Omental fat pad (tissue), 4 donors: ENCODE data around the gene SLCO1B3. TPM values are rescaled to one million over a fixed set of nuclear protein-coding genes. Genes with fewer than 3 reads are reported as not detected.
"Not testable (repeated sequence)": the region's sequence is repeated elsewhere in the genome, so short reads cannot be mapped to it uniquely, and the experiment has no call there.

Experiments
- ATAC-seq: fragments of 150-250 bp; one replicate; pipeline ENCODE4 v1.9.1; 2016; ENCODE audit warnings: mild to moderate bottlenecking, moderate library complexity; ENCODE audit not compliant: low FRiP score
- DNase-seq: peaks from one replicate; pipeline ENCODE4 v3.0.0-alpha.2; 2019; ENCODE audit warnings: low spot score
- total RNA-seq, 4 donors: library from RNA; depleted of rRNA; stranded (reverse); fragments of >200 nt; gene quantifications; one replicate each; pipeline ENCODE4 v1.1.0, GENCODE V29; 2016
- TF ChIP-seq, protein P1 (sequence below), 3 donors: fragments of 450-650 bp; IDR thresholded peaks; one replicate each; pipeline ENCODE4 v1.5.1; 2016 to 2017; ENCODE audit warnings: antibody characterized with exemption in 3 of 3, mild to moderate bottlenecking in 3 of 3, moderate library complexity in 2 of 3

Gene SLCO1B3
- total RNA-seq: under 1 TPM in 1 of 4 donors, not detected in 3; 0.47 TPM

DNA sequence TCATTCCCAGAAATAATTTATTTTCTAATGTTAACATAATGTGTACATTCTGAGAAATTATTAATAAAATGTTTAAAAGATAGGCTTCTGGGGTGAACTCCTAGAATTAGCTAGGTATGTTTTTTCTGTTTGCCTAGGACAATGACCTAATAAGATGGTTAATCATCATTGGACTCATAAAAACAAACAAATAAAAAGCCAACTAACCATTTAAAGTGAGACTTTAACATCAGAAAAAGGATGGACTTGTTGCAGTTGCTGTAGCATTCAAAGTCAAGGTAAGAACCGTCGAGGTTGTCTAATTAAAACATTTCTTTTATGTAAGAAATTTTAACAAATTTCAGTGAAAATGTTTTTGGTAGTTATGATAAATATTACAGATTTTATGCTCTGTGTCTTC, at the start of gene SLCO1B3:
SLCO1B3 (plus strand) TSS at position 219 of the 400 bp plus-strand sequence. CDS start 5,034 bp downstream, outside the sequence.
- no peak for DNase-seq
- ATAC-seq: no peak
- TF ChIP-seq, protein P1, sequence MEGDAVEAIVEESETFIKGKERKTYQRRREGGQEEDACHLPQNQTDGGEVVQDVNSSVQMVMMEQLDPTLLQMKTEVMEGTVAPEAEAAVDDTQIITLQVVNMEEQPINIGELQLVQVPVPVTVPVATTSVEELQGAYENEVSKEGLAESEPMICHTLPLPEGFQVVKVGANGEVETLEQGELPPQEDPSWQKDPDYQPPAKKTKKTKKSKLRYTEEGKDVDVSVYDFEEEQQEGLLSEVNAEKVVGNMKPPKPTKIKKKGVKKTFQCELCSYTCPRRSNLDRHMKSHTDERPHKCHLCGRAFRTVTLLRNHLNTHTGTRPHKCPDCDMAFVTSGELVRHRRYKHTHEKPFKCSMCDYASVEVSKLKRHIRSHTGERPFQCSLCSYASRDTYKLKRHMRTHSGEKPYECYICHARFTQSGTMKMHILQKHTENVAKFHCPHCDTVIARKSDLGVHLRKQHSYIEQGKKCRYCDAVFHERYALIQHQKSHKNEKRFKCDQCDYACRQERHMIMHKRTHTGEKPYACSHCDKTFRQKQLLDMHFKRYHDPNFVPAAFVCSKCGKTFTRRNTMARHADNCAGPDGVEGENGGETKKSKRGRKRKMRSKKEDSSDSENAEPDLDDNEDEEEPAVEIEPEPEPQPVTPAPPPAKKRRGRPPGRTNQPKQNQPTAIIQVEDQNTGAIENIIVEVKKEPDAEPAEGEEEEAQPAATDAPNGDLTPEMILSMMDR (IDR thresholded peaks at IDR 0.05): no peak

DNA sequence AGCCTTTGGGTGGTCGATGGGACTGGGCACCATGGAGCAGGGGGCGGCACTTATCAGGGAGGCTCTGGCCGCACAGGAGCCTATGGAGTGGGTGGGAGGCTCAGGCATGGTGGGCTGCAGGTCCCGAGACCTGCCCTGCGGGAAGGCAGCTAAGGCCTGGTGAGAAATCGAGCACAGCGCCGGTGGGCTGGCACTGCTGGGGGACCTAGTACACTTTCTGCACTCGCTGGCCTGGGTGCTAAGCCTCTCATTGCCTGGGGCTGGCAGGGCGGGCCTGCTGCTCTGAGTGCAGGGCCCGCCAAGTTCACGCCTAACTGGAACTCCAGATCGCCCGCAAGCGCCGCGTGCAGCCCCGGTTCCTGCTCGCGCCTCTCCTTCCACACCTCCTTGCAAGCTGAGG, 33.1 kb upstream of the SLCO1B3 start:
- TF ChIP-seq, protein P1 (IDR thresholded peaks at IDR 0.05): no peak
- ATAC-seq (no peak), DNase-seq (no peak)

GRCh38 chr12:20778969-20779368, 31.5 kb upstream of the SLCO1B3 start:
- TF ChIP-seq, protein P1 (IDR thresholded peaks at IDR 0.05): no peak
- ATAC-seq (no peak), DNase-seq (no peak)

- ATAC-seq, DNase-seq: not testable (repeated sequence)
Measured at GRCh38 chr12:20779971-20780370, 30.5 kb upstream of the SLCO1B3 start.

GRCh38 chr12:20783796-20784357, 26.6 kb upstream of the SLCO1B3 start:
- DNase-seq, ATAC-seq: not testable (repeated sequence)

DNA sequence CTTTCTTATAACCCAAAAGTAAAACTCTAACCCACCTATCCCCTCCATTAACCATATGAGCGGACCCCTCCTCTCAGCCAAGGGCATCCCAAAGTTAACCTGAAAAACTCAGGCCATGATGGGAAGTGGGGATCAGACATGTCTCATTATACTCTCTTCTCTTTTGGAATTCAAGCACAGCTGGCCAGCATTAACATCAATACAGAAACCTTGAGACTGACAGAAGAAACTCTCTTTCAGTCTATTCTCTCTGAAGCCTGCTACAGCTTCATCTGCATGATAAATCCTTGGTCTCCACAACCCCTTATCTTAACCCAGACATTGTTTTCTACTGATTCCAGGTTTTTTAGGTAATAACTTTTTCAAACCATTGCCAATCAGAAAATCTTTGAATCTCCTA, 17.5 kb upstream of the SLCO1B3 start:
- DNase-seq (no peak), ATAC-seq (no peak)
- TF ChIP-seq, protein P1 (IDR thresholded peaks at IDR 0.05): no peak

DNA sequence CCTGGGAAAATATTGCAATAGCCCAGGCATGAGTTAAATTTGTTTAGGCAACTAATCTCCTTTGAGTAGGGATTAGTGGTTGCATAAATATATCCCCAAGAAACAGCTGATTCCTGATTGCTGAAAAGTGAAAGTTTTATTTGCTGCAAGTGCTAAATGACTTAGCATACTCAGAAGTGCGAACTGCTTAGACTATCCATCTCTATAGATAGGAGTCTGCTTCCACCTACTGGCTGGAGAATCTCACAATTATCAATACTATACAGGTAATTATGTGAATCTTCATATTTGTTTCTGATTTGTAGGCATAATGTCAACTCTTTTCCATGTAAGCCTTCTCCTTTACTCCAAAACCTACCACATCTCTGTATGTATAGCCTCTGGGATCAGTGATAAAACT, 12.0 kb upstream of the SLCO1B3 start:
- TF ChIP-seq, protein P1 (IDR thresholded peaks at IDR 0.05): no peak
- no peak for DNase-seq
- ATAC-seq: no peak

DNA sequence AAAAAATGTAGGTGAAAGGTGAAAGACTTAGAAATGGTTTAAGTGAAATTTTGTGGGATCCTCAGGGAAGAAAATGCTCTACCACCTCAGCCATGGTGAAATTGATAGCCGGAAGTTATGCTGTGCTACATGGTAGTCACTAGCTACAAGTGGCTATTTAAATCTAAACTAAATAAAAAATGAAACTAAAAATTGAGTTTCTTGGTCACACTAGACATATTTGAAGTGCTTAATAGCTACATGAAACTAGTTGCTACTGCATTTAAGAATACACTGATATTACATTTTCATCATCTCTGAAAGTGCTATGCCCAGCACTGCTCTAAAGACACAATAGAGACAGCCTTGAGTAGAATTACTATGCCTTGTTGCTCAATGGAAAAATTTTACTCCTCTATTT, 10.3 kb upstream of the SLCO1B3 start:
- TF ChIP-seq, protein P1 (IDR thresholded peaks at IDR 0.05): no peak
- ATAC-seq (no peak), DNase-seq (no peak)
